HG03175 (cell line): Measurements from ENCODE around the gene CEP152.

Experiments
- ATAC-seq: cut with Tn5 transposase; IDR thresholded peaks from one replicate; pipeline ENCODE4 v1.9.1; 2021; ENCODE audit warnings: mild to moderate bottlenecking, moderate library complexity; ENCODE audit not compliant: unreplicated experiment

CEP152 gene

GRCh38 chr15:48712546-48712945, 98.3 kb downstream of the CEP152 start:
- no peak for ATAC-seq

GRCh38 chr15:48710952-48711495, 99.8 kb downstream of the CEP152 start:
- ATAC-seq = no peak

- ATAC-seq = no peak
Measured at GRCh38 chr15:48708641-48709040, 102.2 kb downstream of the CEP152 start.

GRCh38 chr15:48705381-48705780, 105.5 kb downstream of the CEP152 start:
- no peak for ATAC-seq

GRCh38 chr15:48703544-48703943, 107.3 kb downstream of the CEP152 start:
- no peak for ATAC-seq

GRCh38 chr15:48702569-48703236, 108.2 kb downstream of the CEP152 start:
- no peak for ATAC-seq

GRCh38 chr15:48696627-48697312, 114.1 kb downstream of the CEP152 start:
- no peak for ATAC-seq

- no peak for ATAC-seq
Measured at GRCh38 chr15:48695827-48696573, 114.9 kb downstream of the CEP152 start.

GRCh38 chr15:48695088-48695826, 115.6 kb downstream of the CEP152 start:
- ATAC-seq = no peak

- ATAC-seq = no peak
Measured at GRCh38 chr15:48693484-48693883, 117.4 kb downstream of the CEP152 start.

- no peak for ATAC-seq
Measured at GRCh38 chr15:48688493-48688892, 122.4 kb downstream of the CEP152 start.
